GM04503 (cell line): ENCODE results near the gene RPS10.
"Not testable (repeated sequence)": the region's sequence is repeated elsewhere in the genome, so short reads cannot be mapped to it uniquely, and the experiment has no call there.

Experiments used
- DNase-seq: peaks from one replicate; pipeline ENCODE4 v3.0.0-alpha.2; 2012; ENCODE audit warnings: low read depth

Gene RPS10

DNA sequence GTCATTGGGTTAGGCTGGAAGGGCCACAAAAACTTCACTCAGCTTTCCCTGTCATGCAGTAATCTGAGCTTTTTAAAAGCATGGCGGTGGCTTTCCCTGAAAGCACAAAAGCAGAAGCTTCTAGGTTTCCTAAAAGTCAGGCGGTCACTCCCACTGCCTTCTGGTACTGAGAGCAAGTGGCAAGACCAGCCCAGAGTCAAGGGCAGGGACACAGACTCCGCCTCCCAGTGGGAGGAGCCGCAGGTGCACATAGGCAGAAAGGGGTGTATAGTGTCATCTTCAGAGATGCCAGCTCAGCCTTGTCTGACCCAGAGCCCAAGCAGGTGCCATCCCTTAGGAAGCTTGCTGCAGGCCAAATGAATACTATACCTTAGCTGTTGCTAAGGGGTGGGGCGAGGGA, 22.0 kb upstream of the RPS10 start:
- DNase-seq: no peak

DNA sequence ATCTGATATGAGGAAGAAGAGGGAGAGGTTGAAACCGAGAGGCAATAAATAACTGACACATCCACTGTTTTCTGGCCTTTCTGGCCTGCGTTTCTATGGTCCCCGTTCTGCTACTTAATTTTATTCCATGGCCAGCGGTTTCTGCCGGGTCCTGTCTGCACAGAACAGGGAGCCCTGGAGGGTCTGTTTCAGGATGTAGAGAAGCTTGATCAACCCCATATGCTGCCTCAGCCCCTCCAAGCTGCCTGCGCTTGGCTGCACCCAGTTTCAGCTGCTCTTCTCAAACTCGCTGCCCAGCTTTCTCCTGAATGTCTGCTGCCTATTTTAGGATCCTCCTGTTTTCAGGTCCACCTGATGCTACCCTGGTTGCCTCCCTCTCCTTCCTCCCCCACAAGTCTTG, 21.5 kb upstream of the RPS10 start:
- no peak for DNase-seq

DNA sequence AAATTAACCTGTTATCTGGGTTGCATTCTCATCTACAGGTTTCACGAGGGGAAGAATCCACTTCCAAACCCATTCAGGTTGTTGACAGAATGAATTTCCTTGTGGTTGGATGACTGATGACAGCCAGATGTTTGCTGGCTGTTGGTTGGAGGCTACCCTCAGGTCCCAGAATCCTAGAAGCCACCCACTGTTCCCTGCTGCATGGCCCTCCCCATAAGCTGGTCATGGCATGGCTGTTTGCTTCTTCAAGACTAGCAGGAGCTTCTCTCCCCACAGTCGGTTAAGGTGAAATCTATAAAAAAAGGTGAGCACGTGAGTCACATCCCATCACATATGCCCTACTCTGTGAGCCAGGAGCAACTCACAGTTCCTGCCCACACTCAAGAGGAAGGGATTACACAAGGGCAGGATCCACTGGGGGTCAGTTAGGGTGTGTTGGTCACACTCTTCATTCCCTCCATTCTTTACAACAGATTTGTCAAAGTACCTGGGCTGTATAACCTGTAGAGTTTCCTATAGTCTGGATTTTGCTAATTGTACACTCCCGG, 19.5 kb upstream of the RPS10 start:
- DNase-seq: no peak

DNA sequence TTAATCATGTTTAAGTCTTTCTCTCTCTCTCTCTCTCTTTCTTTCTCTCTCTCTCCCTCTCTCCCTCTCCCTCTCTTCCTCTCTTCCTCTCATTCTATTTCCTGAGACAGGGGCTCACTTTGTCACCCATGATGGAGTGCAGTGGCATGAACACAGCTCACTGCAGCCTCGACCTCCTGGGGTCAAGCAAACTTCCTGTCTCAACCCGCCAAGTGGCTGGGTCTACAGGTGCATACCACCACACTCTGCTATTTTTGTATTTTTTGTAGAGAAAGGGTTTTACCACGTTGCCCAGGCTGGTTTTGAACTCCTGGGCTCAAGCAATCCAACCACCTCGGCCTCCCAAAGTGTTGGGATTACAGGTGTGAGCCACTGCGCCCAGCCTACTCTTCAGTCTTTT, 15.7 kb upstream of the RPS10 start:
- no peak for DNase-seq

DNA sequence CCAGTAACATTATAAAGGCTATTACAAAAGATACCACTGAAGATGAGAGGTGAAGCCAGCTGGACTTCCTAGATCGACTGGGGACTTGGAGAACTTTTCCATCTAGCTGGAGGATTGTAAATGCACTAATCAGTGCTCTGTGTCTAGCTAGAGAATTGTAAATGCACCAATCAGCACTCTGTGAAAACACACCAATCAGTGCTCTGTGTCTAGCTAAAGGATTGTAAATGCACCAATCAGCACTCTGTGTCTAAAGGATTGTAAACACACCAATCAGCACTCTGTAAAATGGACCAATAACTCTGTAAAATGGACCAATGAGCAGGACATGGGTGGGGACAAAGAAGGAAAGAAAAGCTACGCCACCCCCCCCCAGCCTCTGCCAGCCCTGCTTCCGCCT, 13.6 kb upstream of the RPS10 start:
- DNase-seq: no peak

DNA sequence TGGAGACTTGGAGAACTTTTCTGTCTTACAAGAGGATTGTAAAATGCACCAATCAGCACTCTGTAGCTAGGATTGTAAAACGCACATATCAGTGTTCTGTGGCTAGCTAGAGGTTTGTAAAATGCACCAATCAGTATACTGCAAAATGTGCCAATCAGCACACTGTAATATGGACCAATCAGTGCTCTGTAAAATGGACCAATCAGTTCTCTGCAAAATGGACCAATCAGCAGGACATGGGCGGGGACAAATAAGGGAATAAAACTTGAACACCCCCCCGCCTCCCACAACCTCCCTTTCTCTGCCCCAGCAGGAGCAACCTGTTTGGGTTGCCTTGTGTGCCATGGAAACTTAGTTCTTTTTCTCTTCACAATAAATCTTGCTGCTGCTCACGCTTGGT, 12.8 kb upstream of the RPS10 start:
- no peak for DNase-seq

DNA sequence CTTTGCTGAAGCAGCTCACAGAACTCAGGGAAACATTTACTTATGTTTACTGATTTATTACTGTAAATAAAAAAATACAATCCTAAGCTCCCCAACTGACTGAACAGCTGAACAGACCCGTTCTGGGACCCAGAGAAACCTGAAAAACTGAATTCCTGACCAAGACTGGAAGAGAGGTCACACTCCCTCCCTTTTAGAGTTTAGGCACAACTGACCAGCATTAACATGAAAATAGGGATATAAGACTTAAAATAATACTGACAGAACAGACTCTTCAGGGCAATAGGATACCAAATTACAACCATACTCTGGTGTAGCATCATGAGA, 11.7 kb upstream of the RPS10 start:
- no peak for DNase-seq

DNA sequence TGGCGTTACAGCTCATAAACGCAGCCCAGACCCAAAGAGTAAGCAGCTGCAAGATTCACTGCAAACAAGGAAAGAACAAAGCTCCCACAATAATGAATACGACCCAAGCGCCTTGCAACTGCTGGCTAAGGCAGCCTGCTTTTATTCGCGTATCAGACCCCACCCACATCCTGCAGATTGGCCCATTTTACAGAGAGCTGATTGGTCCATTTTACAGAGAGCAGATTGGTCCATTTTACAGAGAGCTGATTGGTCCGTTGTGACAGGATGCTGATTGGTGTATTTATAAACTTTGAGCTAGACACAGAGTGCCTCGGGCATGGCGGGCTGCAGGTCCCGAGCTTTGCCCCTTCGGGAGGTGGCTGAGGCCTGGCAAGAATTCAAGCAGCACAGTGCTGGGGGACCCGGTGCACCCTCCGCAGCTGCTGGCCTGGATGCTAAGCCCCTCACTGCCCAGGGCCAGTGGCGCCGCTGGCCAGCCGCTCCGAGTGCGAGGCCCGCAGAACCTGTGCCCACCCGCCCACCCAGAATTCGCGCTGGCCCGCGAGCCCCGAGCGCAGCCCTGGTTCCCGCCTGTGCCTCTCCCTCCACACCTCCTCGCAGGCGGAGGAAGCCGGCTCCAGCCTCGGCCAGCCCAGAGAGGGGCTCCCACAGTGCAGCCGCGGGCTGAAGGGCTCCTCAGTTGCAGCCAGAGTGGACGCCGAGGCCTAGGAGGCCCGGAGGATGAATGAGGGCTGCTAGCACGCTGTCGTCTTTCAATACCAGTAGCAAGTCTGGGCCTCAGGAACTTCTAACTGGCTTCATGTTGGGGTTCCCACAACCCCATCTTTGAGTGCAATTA, 11.2 kb upstream of the RPS10 start:
- DNase-seq: no peak

DNA sequence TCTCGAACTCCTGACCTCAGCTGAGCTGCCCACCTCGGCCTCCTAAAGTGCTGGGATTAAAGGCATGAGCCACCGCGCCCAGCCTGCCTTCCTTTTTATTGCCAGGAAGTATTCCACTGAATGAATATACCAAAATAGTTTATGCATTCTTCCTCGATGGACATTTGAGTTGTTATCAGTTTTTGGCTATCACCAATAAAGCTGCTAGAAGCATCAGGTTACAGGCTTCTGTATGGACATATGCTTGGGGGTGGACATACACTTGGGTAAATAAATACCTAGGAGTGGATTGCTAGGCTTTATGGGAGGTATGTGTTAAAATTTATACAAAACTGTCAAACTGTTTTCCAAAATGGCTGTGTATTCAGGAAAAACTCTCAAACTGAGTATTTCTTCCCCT, 10.0 kb upstream of the RPS10 start:
- DNase-seq: no peak

DNA sequence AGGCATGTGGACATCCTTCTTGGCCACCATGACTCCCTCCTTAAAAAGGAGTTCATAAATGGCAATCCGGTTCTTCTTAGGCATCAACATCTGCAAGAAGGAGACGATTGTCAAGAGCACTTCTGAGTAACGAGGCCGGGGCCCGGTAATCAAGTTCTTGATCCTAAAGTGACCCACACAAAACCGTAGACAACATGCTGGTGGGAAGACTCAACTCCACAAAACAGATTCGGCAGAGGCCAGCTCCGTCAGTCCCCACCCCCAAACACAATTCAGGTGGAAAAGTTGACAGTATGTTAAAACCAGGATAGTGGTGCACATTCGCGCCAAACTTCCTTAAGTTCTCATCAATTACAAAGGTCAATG, 754 bp downstream of the RPS10 start:
- DNase-seq: no peak

DNA sequence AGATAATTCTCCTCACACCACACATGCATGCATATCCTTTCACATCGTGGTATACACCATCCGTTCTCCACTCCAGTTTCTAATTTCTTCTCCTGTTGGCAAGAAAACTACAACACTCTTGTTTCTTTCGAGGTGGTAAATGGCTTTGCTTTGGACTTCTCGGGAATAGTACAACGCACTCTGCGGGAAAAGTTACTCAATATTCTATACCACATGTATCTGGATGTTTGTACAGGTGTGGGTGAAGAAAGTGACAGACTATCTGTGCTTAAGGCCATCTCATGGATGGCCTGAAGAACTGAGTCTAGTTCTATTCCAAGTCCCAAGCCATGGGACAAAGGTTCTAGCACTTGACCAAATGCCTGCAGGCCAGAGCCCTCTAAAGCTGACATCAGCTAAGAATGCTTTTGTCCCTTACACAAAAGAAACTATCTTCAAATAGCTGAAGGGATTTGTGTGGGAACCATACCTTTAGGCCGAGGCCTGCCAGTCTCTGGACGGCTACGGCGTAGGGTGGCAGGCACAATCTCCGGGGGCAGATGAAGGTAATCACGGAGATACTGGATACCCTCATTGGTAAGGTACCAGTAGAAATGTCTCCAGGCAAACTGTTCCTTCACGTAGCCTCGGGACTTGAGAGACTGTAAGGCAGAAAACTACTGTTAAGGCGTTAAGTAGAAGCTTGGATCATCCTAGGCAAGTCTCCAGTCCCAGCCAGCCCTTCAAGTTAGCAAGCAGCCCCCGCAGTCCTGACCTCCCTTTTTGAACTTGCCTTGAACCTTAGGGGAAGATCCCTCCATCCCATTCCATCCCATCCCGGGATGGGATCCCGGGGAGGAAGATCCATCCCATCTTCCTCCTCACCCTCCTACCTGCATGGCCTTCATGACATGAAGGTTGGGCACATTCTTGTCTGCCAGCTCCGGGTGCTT, 1.4 kb downstream of the RPS10 start:
- no peak for DNase-seq

DNA sequence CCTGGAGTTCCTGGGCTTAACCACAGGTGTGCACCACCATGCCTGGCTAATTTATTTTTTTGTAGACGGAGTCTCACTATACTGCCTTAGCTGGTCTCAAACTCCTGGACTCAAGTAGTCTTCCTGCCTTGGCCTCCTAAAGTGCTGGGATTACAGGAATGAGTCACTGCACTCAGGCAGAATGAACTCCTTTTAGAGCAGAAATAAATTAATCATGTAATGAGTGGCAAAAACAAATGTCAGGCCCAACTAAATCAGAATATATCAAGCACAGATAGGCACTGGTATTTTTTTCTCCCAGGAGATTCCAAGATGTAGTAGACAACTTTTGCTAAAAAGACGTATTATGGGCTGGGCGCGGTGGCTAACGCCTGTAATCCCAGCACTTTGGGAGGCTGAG, 2.6 kb downstream of the RPS10 start:
- DNase-seq: no peak

DNA sequence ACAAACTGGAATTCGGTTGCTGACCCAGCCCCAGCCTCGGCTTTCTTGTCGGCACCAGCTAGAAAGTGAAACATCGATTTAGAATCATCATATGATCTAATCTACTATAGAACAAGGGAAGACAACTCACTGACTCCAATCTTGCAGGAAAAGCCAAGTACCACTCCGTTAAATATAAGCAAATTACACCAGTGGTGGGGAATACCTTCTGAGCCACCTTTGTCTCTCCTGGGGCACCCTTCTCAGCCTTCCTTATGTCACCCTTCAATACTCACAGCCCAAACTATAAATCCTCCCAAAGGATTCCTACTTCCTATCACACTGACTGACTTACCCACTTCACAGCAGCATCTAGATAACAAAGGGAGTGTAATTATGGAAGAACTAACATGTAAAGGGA, 7.5 kb downstream of the RPS10 start:
- DNase-seq: no peak

DNA sequence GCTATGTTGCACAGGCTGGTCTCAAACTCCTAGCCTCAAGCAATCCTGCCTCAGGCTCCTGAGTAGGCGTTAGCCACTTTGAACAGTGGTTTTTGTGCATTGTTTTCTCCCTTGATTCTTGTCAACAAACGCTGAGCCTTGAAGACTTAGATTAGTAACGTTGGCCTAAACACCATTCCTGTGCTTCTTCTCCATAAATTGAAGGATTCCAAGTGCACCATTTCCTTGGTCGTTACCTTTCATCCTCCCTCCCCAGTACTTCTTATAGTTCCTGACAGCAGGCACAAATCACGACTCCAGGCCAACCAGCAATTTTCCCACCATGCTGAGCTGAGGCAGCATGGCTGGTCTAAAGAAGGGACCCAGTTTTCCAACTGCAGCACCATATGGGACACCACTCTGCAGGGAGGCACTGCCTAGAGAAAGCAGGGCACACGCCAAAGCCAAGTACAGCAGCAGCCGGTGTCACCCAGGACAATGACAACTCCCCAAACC, 8.9 kb downstream of the RPS10 start:
- DNase-seq: no peak

DNA sequence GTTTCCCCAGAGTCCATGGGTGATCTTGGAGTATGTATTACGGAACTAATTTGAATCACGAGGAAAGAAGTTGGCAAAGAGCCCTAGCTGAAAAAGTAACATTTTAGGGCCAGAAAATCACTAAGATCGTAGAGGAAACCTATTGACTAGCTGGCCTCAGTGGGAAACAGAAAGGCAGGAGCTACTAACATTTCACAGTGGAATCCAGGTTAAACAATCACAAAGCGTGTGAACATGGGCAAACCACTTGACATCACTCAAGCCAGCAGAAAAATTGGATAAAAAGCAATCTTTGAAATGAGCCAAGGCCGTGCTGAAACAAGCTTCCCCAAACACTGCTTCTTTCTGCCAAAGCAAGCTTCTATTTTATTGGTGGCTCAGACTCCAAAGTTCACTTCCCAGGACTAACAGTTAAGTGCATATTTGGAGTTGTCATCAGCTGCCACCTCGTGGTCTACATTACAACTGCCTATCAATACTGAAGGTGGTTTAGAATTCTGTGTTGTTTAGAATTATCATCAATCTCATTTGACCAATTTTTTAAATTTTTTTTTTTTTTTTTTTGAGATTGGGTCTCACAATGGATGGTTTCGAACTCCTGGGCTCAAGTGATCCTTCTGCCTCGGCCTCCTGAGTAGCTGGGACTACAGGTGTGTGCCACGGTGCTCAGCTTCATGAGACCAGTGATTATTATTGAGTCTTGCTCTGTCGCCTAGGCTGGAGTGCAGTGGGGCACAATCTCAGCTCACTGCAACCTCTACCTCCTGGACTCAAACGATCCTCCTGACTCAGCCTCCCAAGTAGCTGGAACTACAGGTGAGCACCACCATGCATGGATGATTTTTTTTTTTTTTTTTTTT, 10.6 kb downstream of the RPS10 start:
- DNase-seq: no peak

DNA sequence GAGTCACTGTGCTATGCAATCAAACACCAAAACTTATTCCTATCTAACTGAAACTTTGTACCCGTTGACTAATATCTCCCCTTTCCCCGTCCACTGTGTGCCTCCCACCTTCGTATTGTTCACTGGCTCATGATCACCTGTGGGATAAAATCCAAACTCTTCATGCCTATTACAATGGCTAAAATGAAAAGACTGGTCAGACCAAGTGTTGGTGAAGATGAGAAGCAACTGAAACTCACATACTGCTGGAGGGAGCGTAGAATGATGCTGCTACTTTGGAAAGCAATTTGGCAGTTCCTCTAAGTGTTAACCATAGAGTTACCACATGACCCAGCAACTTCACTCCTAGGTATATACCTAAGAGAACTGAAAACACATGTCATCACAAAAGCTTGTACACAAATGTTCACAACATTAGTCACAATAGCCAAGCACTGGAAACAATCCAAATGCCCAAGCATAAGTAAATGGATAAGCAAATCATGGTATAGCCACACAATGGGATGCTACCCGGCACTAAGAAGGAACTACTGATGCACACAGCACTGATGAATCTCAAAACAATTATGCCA, 13.1 kb downstream of the RPS10 start:
- DNase-seq: no peak

DNA sequence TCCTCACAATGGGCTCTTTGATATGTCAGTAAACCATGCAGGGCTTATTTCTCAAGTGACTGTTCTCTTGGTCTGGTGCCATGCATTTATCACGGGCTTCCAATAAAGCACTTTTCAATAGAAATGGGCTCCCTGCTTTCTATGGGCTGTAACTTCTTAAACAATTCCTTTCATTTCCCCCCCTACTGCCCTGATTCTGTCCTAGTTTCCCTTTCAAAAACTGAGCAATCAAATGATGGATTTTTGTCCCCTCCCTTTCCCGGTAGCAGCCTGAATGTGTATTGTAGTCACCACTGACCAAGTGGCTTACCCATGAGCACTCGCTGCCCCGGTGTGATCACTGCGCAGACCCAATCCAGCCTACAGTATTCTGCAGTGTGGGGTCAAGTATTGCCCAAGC, 13.9 kb downstream of the RPS10 start:
- no peak for DNase-seq

DNA sequence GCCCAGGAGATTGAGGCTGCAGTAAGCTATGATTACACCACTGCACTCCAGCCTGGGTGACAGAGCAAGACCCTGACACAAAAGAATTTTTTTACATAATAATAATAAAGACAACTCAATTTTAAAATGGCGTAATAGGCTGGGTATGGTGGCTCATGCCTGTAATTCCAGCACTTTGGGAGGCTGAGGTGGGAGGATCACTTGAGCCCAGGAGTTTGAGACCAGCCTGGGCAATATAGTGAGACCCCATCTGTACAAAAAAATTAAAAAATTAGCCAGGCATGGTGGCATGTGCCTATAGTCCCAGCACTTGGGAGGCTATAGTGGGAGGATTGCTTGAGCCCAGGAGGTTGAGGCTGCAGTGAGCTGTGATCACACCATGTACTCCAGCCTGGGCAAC, 18.0 kb downstream of the RPS10 start:
- not testable (repeated sequence) for DNase-seq

DNA sequence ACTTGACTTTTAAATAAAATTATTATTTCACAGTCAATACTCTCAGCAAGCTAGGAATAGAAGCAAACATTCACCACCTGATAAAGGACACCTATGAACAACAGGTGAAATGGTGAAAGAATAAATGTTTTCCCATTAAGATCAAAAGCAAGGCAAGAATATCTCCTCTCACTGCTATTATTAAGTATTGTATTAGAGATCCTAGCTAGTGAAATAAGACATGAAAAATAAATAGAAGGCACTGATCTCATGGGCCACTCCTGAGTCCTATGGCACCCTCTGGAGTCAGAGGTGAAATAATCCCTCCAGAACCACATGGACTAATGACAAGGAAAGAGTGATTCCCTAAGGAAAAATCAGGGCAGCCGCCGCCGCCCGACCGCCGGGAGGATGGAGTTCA, 29.4 kb downstream of the RPS10 start:
- DNase-seq: no peak

DNA sequence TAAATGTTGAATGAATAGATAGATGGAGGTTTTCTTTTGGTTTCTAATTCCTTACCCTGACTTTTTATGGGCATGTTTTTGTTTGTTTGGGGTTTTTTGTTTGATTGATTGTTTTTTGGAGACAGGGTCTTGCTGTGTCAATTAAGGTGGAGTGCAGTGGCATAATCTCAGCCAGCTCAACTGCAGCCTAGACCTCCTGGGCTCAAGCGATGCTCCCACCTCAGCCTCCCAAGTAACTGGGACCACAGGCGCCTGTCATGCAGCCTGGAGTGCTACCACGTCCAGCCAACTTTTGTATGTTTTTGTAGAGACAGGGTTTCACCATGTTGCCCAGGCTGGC, 31.9 kb downstream of the RPS10 start:
- DNase-seq: no peak

DNA sequence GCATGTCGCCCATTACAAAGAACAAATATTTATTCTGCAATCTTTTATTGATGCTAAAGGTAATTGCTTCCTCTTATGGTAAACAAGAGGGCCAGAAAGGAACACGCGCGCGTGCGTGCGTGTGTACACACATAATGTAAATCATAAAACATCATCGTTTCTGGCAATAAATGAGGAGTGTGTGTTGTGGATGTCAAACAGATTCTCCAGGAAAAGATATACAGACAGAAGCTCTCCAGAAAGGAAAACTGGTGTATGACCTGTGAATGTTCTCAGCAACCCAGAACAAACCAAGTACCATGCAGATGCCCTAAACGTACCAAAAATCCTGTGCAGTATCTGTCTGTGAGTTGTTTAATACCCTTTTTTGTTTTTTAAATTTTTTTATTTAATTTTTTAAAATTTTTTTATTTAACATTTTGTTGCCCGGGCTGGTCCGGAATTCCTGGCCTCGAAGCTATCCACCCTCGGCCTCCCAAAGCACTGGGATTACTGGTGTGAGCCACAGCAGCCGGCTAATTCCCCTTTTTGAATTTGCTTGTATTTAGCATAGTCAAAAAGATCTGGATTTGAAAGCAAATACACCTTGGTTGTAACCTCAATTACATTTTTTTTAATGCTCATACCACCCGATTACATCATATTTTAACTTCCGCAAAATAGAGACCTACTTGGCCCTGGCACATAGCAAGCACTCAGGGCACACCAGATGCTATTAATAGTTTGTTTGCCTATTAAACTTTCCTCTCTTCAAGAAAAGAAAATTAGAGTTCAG, 32.5 kb downstream of the RPS10 start:
- DNase-seq: no peak
